DOHH2 (cell line): ENCODE data around the gene LEKR1.
"Not testable (repeated sequence)": the region's sequence is repeated elsewhere in the genome, so short reads cannot be mapped to it uniquely, and the experiment has no call there.

Source experiments
- EZH2phosphoT487 ChIP-seq: fragments of 200-600 bp; sonication (generic); IDR thresholded peaks from 2 replicates; pipeline ENCODE4 v1.6.1; 2017; ENCODE audit warnings: borderline replicate concordance, mild to moderate bottlenecking, antibody characterized with exemption, low read length, moderate library complexity, mixed read lengths
- TF ChIP-seq, protein P1 (sequence below): fragments of 200-600 bp; sonication (generic); IDR thresholded peaks from one replicate; pipeline ENCODE4 v1.5.1; 2014; ENCODE audit warnings: antibody characterized with exemption, mild to moderate bottlenecking, low read depth, low read length; ENCODE audit not compliant: poor library complexity, severe bottlenecking

DNA sequence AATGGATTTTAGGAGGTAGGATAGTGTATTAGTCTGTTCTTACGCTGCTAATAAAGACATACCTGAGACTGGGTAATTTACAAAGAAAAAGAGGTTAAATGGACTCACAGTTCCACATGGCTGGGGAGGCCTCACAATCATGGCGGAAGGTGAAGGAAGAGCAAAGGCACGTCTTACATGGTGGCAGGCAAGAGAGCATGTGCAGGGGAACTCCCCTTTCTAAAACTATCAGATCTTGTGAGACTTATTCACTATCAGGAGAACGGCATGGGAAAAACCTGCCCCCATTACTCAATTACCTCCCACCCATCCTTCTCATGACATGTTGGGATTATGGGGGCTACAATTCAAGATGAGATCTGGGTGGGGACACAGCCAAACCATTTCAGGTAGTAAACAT lies 25.9 kb upstream of the LEKR1 start:
- TF ChIP-seq, protein P1, sequence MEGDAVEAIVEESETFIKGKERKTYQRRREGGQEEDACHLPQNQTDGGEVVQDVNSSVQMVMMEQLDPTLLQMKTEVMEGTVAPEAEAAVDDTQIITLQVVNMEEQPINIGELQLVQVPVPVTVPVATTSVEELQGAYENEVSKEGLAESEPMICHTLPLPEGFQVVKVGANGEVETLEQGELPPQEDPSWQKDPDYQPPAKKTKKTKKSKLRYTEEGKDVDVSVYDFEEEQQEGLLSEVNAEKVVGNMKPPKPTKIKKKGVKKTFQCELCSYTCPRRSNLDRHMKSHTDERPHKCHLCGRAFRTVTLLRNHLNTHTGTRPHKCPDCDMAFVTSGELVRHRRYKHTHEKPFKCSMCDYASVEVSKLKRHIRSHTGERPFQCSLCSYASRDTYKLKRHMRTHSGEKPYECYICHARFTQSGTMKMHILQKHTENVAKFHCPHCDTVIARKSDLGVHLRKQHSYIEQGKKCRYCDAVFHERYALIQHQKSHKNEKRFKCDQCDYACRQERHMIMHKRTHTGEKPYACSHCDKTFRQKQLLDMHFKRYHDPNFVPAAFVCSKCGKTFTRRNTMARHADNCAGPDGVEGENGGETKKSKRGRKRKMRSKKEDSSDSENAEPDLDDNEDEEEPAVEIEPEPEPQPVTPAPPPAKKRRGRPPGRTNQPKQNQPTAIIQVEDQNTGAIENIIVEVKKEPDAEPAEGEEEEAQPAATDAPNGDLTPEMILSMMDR = not testable (repeated sequence)
- TF ChIP-seq EZH2phosphoT487 = not testable (repeated sequence)
